H1 (cell line): ENCODE data around the gene ARHGEF38. TPM values are rescaled to one million over a fixed set of nuclear protein-coding genes. Genes with fewer than 3 reads are reported as not detected.

Experiments used
- CTCF ChIA-PET: fragments of 300-600 bp; sonication (Branson Sonifier 250); formaldehyde crosslinking; loops from one replicate; lab custom pipeline; 2021; ENCODE audit not compliant: partially characterized antibody; lab: Charles Lee
- POLR2A ChIA-PET: fragments of 300-600 bp; sonication (Branson Sonifier 250); formaldehyde crosslinking; loops from one replicate; lab custom pipeline; 2021; ENCODE audit warnings: inconsistent platforms; ENCODE audit not compliant: partially characterized antibody; lab: Charles Lee
- DNase-seq, 2 experiments: peaks; one replicate each; pipeline versions ENCODE4 v3.0.0 to v3.0.0-alpha.2; 2010 to 2022; ENCODE audit warnings: low spot score in 2 of 2, low read depth in 1 of 2, mixed read lengths in 1 of 2
- FAIRE-seq: peaks from 2 replicates; lab custom pipeline; 2011; peaks lifted over from hg19 to GRCh38; lab: Jason Lieb, UNC
- H2AFZ ChIP-seq: 2 replicates; pipeline ENCODE4 v1.8.1; 2012; ENCODE audit warnings: low read length, inconsistent platforms
- H2AK5ac ChIP-seq: 2 replicates; pipeline ENCODE4 v1.6.1; 2013; ENCODE audit warnings: low read depth, low read length
- H2BK120ac ChIP-seq: replicated peaks from 2 replicates; pipeline ENCODE3; 2013; ENCODE audit warnings: low read depth, low read length, inconsistent platforms
- H2BK12ac ChIP-seq: 2 replicates; pipeline ENCODE4 v1.6.1; 2013; ENCODE audit warnings: low read depth, low read length
- H2BK15ac ChIP-seq: 2 replicates; pipeline ENCODE4 v1.6.1; 2013; ENCODE audit warnings: low read length
- H2BK20ac ChIP-seq: 2 replicates; pipeline ENCODE4 v1.6.1; 2013; ENCODE audit warnings: low read length
- H2BK5ac ChIP-seq: 2 replicates; pipeline ENCODE4 v1.6.1; 2013; ENCODE audit warnings: low read depth, low read length
- H3K14ac ChIP-seq: 2 replicates; pipeline ENCODE4 v1.6.1; 2013; ENCODE audit warnings: inconsistent platforms; ENCODE audit not compliant: insufficient read length
- H3K18ac ChIP-seq: 2 replicates; pipeline ENCODE4 v1.6.1; 2013; ENCODE audit warnings: low read length; ENCODE audit errors: extremely low read depth
- H3K23ac ChIP-seq: 2 replicates; pipeline ENCODE4 v1.6.1; 2013; ENCODE audit warnings: inconsistent platforms; ENCODE audit not compliant: insufficient read length
- H3K23me2 ChIP-seq: 2 replicates; pipeline ENCODE4 v1.6.1; 2013; ENCODE audit warnings: low read depth, low read length
- H3K27ac ChIP-seq: 2 replicates; pipeline ENCODE4 v1.6.1; 2011; ENCODE audit warnings: low read depth, low read length, inconsistent platforms
- H3K27me3 ChIP-seq, 4 experiments: replicated peaks in 1 of 4; 1 replicate in 1 of 4; 2 replicates in 3 of 4; pipeline versions ENCODE4 v1.6.1 to v1.8.1; 2011 to 2013; ENCODE audit warnings: low read length in 3 of 4, mild to moderate bottlenecking in 3 of 4, inconsistent platforms in 2 of 4, mixed read lengths in 2 of 4, moderate library complexity in 1 of 4; ENCODE audit not compliant: control insufficient read depth in 3 of 4, insufficient read depth in 3 of 4; ENCODE audit errors: extremely low read depth in 1 of 4
- H3K36me3 ChIP-seq, 4 experiments: 2 replicates each; pipeline versions ENCODE4 v1.6.1 to v1.8.1; 2011 to 2013; ENCODE audit warnings: mild to moderate bottlenecking in 4 of 4, low read length in 3 of 4, moderate library complexity in 2 of 4, control low read depth in 1 of 4, inconsistent platforms in 1 of 4; ENCODE audit not compliant: insufficient read depth in 4 of 4, control insufficient read depth in 2 of 4
- H3K4ac ChIP-seq: replicated peaks from 2 replicates; pipeline ENCODE3; 2013; ENCODE audit warnings: low read length, low read depth, mixed read lengths, inconsistent platforms; ENCODE audit not compliant: insufficient read length
- H3K4me1 ChIP-seq, 4 experiments: replicated peaks in 1 of 4; 1 replicate in 1 of 4; 2 replicates in 3 of 4; pipeline versions ENCODE4 v1.6.1 to v1.8.1; 2011 to 2013; ENCODE audit warnings: low read length in 3 of 4, inconsistent platforms in 2 of 4, mixed read lengths in 1 of 4; ENCODE audit not compliant: insufficient read depth in 4 of 4, control insufficient read depth in 3 of 4
- H3K4me2 ChIP-seq, 2 experiments: 2 replicates each; pipeline versions ENCODE4 v1.6.1 to v1.8.1; 2011 to 2013; ENCODE audit warnings: low read depth in 2 of 2, low read length in 2 of 2, control low read depth in 1 of 2, inconsistent platforms in 1 of 2, mild to moderate bottlenecking in 1 of 2; ENCODE audit not compliant: insufficient read depth in 1 of 2
- H3K4me3 ChIP-seq, 4 experiments: fragments of 200-600, 300-600 bp in 1 of 4; sonication (generic), shearing (Covaris generic), sonication (Bioruptor Twin) in 1 of 4; 2 replicates each; pipeline versions ENCODE4 v1.5.1 to v1.8.1; 2011 to 2016; ENCODE audit warnings: low read length in 4 of 4, low read depth in 3 of 4, control low read depth in 2 of 4, inconsistent platforms in 2 of 4, mild to moderate bottlenecking in 2 of 4, mixed read lengths in 1 of 4, moderate library complexity in 1 of 4; ENCODE audit not compliant: insufficient read depth in 2 of 4; ENCODE audit errors: extremely low read depth in 1 of 4
- H3K56ac ChIP-seq: replicated peaks from 2 replicates; pipeline ENCODE3; 2013; ENCODE audit warnings: low read depth, mild to moderate bottlenecking, mixed read lengths, low read length, inconsistent platforms; ENCODE audit not compliant: insufficient read length
- H3K79me1 ChIP-seq: 2 replicates; pipeline ENCODE4 v1.6.1; 2013; ENCODE audit warnings: low read depth, low read length, control low read depth
- H3K79me2 ChIP-seq, 2 experiments: 2 replicates each; pipeline versions ENCODE4 v1.6.1 to v1.8.1; 2012 to 2013; ENCODE audit warnings: low read length in 2 of 2, mild to moderate bottlenecking in 2 of 2, inconsistent platforms in 1 of 2; ENCODE audit not compliant: insufficient read depth in 2 of 2, control insufficient read depth in 1 of 2
- H3K9ac ChIP-seq, 4 experiments: replicated peaks in 1 of 4; 1 replicate in 1 of 4; 2 replicates in 3 of 4; pipeline versions ENCODE4 v1.6.1 to v1.8.1; 2011 to 2013; ENCODE audit warnings: low read depth in 3 of 4, low read length in 3 of 4, control low read depth in 2 of 4, mild to moderate bottlenecking in 2 of 4, moderate library complexity in 2 of 4, inconsistent platforms in 1 of 4; ENCODE audit errors: extremely low read depth in 1 of 4
- H3K9me3 ChIP-seq, 2 experiments: 2 replicates each; pipeline versions ENCODE4 v1.6.1 to v1.8.1; 2012 to 2013; ENCODE audit warnings: mild to moderate bottlenecking in 2 of 2, moderate library complexity in 2 of 2, control low read depth in 1 of 2, inconsistent platforms in 1 of 2, low read depth in 1 of 2, low read length in 1 of 2, mixed read lengths in 1 of 2; ENCODE audit not compliant: insufficient read depth in 2 of 2
- H4K20me1 ChIP-seq, 2 experiments: replicated peaks in 1 of 2; 2 replicates each; pipeline versions ENCODE3 to v1.8.1; 2011 to 2013; ENCODE audit warnings: inconsistent platforms in 2 of 2, low read length in 2 of 2, mild to moderate bottlenecking in 1 of 2; ENCODE audit not compliant: insufficient read depth in 2 of 2, control insufficient read depth in 1 of 2
- H4K5ac ChIP-seq: 2 replicates; pipeline ENCODE4 v1.6.1; 2013; ENCODE audit warnings: low read length, low read depth, mixed read lengths, inconsistent platforms; ENCODE audit not compliant: insufficient read length
- H4K8ac ChIP-seq: 2 replicates; pipeline ENCODE4 v1.8.0; 2013; ENCODE audit warnings: mild to moderate bottlenecking, moderate library complexity, low read length, inconsistent platforms; ENCODE audit not compliant: insufficient read depth; ENCODE audit errors: extremely low read depth
- H4K91ac ChIP-seq: replicated peaks from 2 replicates; pipeline ENCODE3; 2013; ENCODE audit warnings: low read length, mixed read lengths, inconsistent platforms; ENCODE audit not compliant: insufficient read length
- ATF3 ChIP-seq: IDR thresholded peaks from 2 replicates; pipeline ENCODE4 v1.6.1; 2011; ENCODE audit warnings: low read depth, mild to moderate bottlenecking, low read length; ENCODE audit not compliant: insufficient read depth
- CHD2 ChIP-seq: IDR thresholded peaks from 2 replicates; pipeline ENCODE4 v1.6.1; 2012; ENCODE audit warnings: low read length, improper control_type of control experiment
- KDM1A ChIP-seq: fragments of 200-600, 300-600 bp; sonication (generic); IDR thresholded peaks from 2 replicates; pipeline ENCODE4 v1.7.1; 2016; ENCODE audit warnings: mild to moderate bottlenecking, low read length, borderline replicate concordance
- KDM5A ChIP-seq: fragments of 200-600 bp; IDR thresholded peaks from 2 replicates; pipeline ENCODE4 v1.7.1; 2012; ENCODE audit warnings: mild to moderate bottlenecking, low read length, inconsistent platforms, mixed read lengths
- NANOG ChIP-seq: IDR thresholded peaks from 2 replicates; pipeline ENCODE4 v1.6.1; 2011; ENCODE audit warnings: low read length, low read depth, mild to moderate bottlenecking, inconsistent platforms; ENCODE audit not compliant: insufficient read depth, poor library complexity, severe bottlenecking
- RFX5 ChIP-seq: IDR thresholded peaks from 2 replicates; pipeline ENCODE4 v1.6.1; 2011; ENCODE audit warnings: low read depth, low read length, improper control_type of control experiment, borderline replicate concordance
- RXRA ChIP-seq: IDR thresholded peaks from 2 replicates; pipeline ENCODE4 v1.6.1; 2011; ENCODE audit warnings: low read depth, mild to moderate bottlenecking, low read length, moderate library complexity; ENCODE audit not compliant: insufficient read depth
- SP4 ChIP-seq: IDR thresholded peaks from 2 replicates; pipeline ENCODE4 v1.6.1; 2012; ENCODE audit warnings: low read length, inconsistent platforms
- SRF ChIP-seq: IDR thresholded peaks from 2 replicates; pipeline ENCODE4 v1.6.1; 2011; ENCODE audit warnings: mild to moderate bottlenecking, low read depth, low read length, moderate library complexity
- TAF1 ChIP-seq: IDR thresholded peaks from 2 replicates; pipeline ENCODE4 v1.6.1; 2011; ENCODE audit warnings: mild to moderate bottlenecking, low read depth, low read length
- ZNF274 ChIP-seq: IDR thresholded peaks from 2 replicates; pipeline ENCODE4 v1.7.0; 2012; ENCODE audit warnings: low read length, borderline replicate concordance; ENCODE audit errors: extremely low read depth
- WGBS, 2 experiments: shearing (Covaris generic) in 1 of 2; methylation state at CpG; one replicate each; pipeline versions ENCODE4 v1.1.6 to v1.1.7; 2013 to 2015; ENCODE audit warnings: low lambda C conversion rate in 2 of 2, mixed read lengths in 2 of 2, inconsistent platforms in 1 of 2, low coverage in 1 of 2, missing lambda C conversion rate in 1 of 2; ENCODE audit not compliant: insufficient replicate concordance in 2 of 2, insufficient coverage in 1 of 2, insufficient read length in 1 of 2; ENCODE audit errors: extremely low coverage in 1 of 2, missing lambda C conversion rate in 1 of 2; 5-methylcytosine and 5-hydroxymethylcytosine counted together
- polyA plus RNA-seq, 7 experiments: library from polyadenylated mRNA; depleted of rRNA in 3 of 7; stranded (reverse) in 5 of 7; unstranded in 2 of 7; fragments of >200 nt in 5 of 7; fragments of 200-250 nt in 2 of 7; gene quantifications; 1 replicate in 5 of 7; 2 replicates in 1 of 7; 4 replicates in 1 of 7; pipeline versions ENCODE4 v1.2.1 to v1.2.3, GENCODE V29; 2011 to 2013; ENCODE audit warnings: missing spikeins in 2 of 7, mixed read lengths in 2 of 7
- total RNA-seq: library from RNA; stranded (reverse); fragmentation: NEBNext Ultra II Directional; extraction: Animal tissue kit (Norgen Biotek cat#: 25700); gene quantifications from 2 replicates; pipeline ENCODE4 v1.2.1, GENCODE V29; 2021

ARHGEF38 gene
- total and polyA plus RNA-seq, 2 of the 8 experiments (the other 6 are each of a cell fraction or from before 2014, with no cell fraction given) = not detected

- Histone ChIP-seq H3K79me1 (no peaks in the 10 kb centered on the region), H3K27ac (no peak overlapping the region), H3K56ac (no peak overlapping the region), H3K23me2 (no peaks in the 10 kb centered on the region), H2AK5ac (no peak overlapping the region), H2BK12ac (no peak overlapping the region), H3K9me3 (no peaks in the 10 kb centered on the region), H3K4me1 (no peaks in the 10 kb centered on the region), H3K4ac (no peak overlapping the region), H3K4me2 (no peak overlapping the region), H3K23ac (no peak overlapping the region), H2BK5ac (no peak overlapping the region), H2BK20ac (no peak overlapping the region), H3K36me3 (no peaks in the 10 kb centered on the region), H4K5ac (no peak overlapping the region), H2AFZ (no peak overlapping the region), H3K18ac (no peak overlapping the region), H2BK120ac (no peak overlapping the region), H3K27me3 (peaks cover 0 to 5% (median 0%) of the 10 kb centered on the region in 4 experiments; a peak in 3 of 7 replicates), H3K14ac (no peak overlapping the region), H4K8ac (no peak overlapping the region), H3K9ac (no peak overlapping the region), H4K20me1 (no peaks in the 10 kb centered on the region), H2BK15ac (no peak overlapping the region), H3K4me3 (no peak overlapping the region), H4K91ac (no peak overlapping the region), H3K79me2 (no peaks in the 10 kb centered on the region)
- FAIRE-seq = no peak
- 80% methylated on average over 3 of the region's 3 CpGs; no CpG with 5 or more reads in 1 of the 2 experiments for WGBS, 2 experiments
- ChIA-PET CTCF (no interaction called here), POLR2A (no interaction called here)
- DNase-seq = no peak
- TF ChIP-seq CHD2 = no peak
- TF ChIP-seq SP4 = no peak
- TF ChIP-seq ZNF274 = no peak
- no peak for TF ChIP-seq NANOG
- TF ChIP-seq RFX5 = no peak
- TF ChIP-seq KDM5A = no peak
- TF ChIP-seq KDM1A = no peak
- no peak for TF ChIP-seq SRF
- TF ChIP-seq TAF1 = no peak
- TF ChIP-seq ATF3 = no peak
- no peak for TF ChIP-seq RXRA
Observed at GRCh38 chr4:105569057-105569865, 16.8 kb downstream of the ARHGEF38 start.
